GM12878 (cell line): ENCODE results near the gene TCF20.

Experiments
- BMI1 ChIP-seq: fragments of 450-650 bp; IDR thresholded peaks from 2 replicates; pipeline ENCODE4 v1.6.1; 2016; ENCODE audit warnings: mild to moderate bottlenecking, moderate library complexity, borderline replicate concordance
- CTCF ChIP-seq, 3 experiments: IDR thresholded peaks in 2 of 3; conservative IDR thresholded peaks in 1 of 3; 2 replicates each; pipeline ENCODE4 v1.5.1; 2011; ENCODE audit warnings: low read depth in 3 of 3, low read length in 3 of 3, mild to moderate bottlenecking in 3 of 3, control low read depth in 2 of 3, moderate library complexity in 2 of 3, inconsistent platforms in 1 of 3, mixed read lengths in 1 of 3; ENCODE audit not compliant: control insufficient read depth in 2 of 3, insufficient read depth in 1 of 3; ENCODE audit errors: extremely low read depth in 1 of 3
- E4F1 ChIP-seq: fragments of 450-650 bp; IDR thresholded peaks from 2 replicates; pipeline ENCODE4 v1.6.1; 2018; ENCODE audit warnings: borderline replicate concordance, mild to moderate bottlenecking; ENCODE audit not compliant: partially characterized antibody
- MTA2 ChIP-seq: fragments of 450-650 bp; IDR thresholded peaks from 2 replicates; pipeline ENCODE4 v1.6.1; 2016; ENCODE audit warnings: low read depth, mild to moderate bottlenecking, moderate library complexity
- MYC ChIP-seq: IDR thresholded peaks from 2 replicates; pipeline ENCODE4 v1.6.1; 2011; ENCODE audit warnings: mild to moderate bottlenecking, low read length, moderate library complexity, inconsistent platforms; ENCODE audit not compliant: insufficient read depth, insufficient replicate concordance, insufficient read length, severe bottlenecking
- PKNOX1 ChIP-seq: fragments of 450-650 bp; IDR thresholded peaks from 2 replicates; pipeline ENCODE4 v1.6.1; 2016; ENCODE audit warnings: mild to moderate bottlenecking
- POLR2A ChIP-seq: IDR thresholded peaks from 2 replicates; pipeline ENCODE4 v1.6.1; 2011; ENCODE audit warnings: low read depth, mild to moderate bottlenecking, low read length
- RAD51 ChIP-seq: fragments of 450-650 bp; IDR thresholded peaks from 2 replicates; pipeline ENCODE4 v1.6.1; 2016; ENCODE audit warnings: moderate library complexity, mild to moderate bottlenecking, inconsistent platforms
- SRF ChIP-seq, 2 experiments: IDR thresholded peaks; 2 replicates each; pipeline ENCODE4 v1.6.1; 2011; ENCODE audit warnings: low read depth in 2 of 2, low read length in 2 of 2, mild to moderate bottlenecking in 1 of 2, moderate library complexity in 1 of 2
- TAF1 ChIP-seq: IDR thresholded peaks from 2 replicates; pipeline ENCODE4 v1.6.1; 2011; ENCODE audit warnings: mild to moderate bottlenecking, low read depth, low read length, borderline replicate concordance

- no peak for TF ChIP-seq MYC
- no peak for TF ChIP-seq SRF (IDR thresholded peaks at IDR 0.05; ENCODE audit: low read depth in 2 of 2, low read length in 2 of 2)
- no peak for TF ChIP-seq RAD51
- TF ChIP-seq BMI1: no peak
- no peak for TF ChIP-seq CTCF (IDR thresholded peaks at IDR 0.05 in 2 of 3, conservative IDR thresholded peaks at IDR 0.05 in 1 of 3; ENCODE audit: control insufficient read depth in 2 of 3, extremely low read depth in 1 of 3, insufficient read depth in 1 of 3, low read depth in 3 of 3, low read length in 3 of 3)
- TF ChIP-seq TAF1: no peak
- TF ChIP-seq E4F1: no peak
- TF ChIP-seq MTA2: no peak
- TF ChIP-seq POLR2A: no peak
- TF ChIP-seq PKNOX1: no peak
Observed at GRCh38 chr22:42303396-42304323, 33.2 kb upstream of the TCF20 start.
